Kidney epithelial cell (primary cell): Measurements from ENCODE around the gene VAV2. TPM values are rescaled to one million over a fixed set of nuclear protein-coding genes. Genes with fewer than 3 reads are reported as not detected.

Experiments
- DNase-seq: peaks from one replicate; pipeline ENCODE4 v3.0.0-alpha.2; 2010; ENCODE audit warnings: low read depth
- H3K27me3 ChIP-seq: 2 replicates; pipeline ENCODE4 v1.6.0; 2011; ENCODE audit warnings: low read length; ENCODE audit not compliant: control insufficient read depth, insufficient read depth
- H3K36me3 ChIP-seq: 2 replicates; pipeline ENCODE4 v1.5.1; 2011; ENCODE audit warnings: low read length; ENCODE audit not compliant: control insufficient read depth, insufficient read depth
- H3K4me3 ChIP-seq: 2 replicates; pipeline ENCODE4 v1.5.1; 2011; ENCODE audit warnings: low read depth, mild to moderate bottlenecking, control low read depth, low read length
- total RNA-seq: library from RNA; depleted of rRNA; stranded (reverse); fragments of >200 nt; gene quantifications from 2 replicates; pipeline ENCODE4 v1.2.3, GENCODE V29; 2015
- TF ChIP-seq, protein P1 (sequence below): IDR thresholded peaks from 2 replicates; pipeline ENCODE4 v1.5.1; 2011; ENCODE audit warnings: mild to moderate bottlenecking, moderate library complexity, low read length, control low read depth, inconsistent platforms; ENCODE audit not compliant: insufficient read depth, poor library complexity, severe bottlenecking

VAV2 gene
- total RNA-seq, 1 donor from 2014 or later, result 37.8 TPM

DNA sequence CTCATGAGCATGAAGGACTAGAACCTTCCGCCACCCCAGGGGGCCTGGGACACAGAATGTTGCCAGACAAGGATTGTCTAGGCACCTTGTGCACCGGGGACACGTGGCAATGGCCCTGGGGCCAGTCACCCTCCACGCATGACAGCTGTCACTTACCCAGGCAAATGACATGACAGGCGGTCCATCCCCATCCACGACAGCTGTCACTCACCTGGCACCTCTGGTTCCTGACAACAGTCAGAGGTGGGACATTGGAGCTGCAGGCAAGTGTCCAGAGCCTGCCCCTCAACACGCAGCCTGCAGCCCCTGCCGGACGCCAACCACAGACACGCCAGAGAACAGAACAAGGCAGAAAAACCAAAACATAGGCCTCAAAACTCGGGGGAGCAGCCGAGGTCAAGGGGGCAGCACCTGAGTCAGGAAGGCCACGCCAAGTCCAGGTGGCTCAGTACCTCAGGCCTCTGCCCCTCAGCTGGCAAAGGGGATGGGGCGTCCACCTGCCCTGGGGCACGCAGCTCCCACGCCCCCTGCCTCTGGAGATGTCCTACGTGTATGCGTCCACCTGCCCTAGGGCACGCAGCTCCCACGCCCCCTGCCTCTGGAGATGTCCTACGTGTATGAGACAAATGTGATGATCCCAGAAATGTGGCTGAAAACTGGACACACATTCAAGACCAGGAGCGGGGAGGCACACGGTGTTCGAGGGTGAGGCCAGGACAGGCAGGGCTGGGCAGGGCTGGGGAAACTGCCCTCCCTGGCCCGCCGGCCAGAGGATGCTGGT is 14.5 kb downstream of the VAV2 start:
- TF ChIP-seq, protein P1, sequence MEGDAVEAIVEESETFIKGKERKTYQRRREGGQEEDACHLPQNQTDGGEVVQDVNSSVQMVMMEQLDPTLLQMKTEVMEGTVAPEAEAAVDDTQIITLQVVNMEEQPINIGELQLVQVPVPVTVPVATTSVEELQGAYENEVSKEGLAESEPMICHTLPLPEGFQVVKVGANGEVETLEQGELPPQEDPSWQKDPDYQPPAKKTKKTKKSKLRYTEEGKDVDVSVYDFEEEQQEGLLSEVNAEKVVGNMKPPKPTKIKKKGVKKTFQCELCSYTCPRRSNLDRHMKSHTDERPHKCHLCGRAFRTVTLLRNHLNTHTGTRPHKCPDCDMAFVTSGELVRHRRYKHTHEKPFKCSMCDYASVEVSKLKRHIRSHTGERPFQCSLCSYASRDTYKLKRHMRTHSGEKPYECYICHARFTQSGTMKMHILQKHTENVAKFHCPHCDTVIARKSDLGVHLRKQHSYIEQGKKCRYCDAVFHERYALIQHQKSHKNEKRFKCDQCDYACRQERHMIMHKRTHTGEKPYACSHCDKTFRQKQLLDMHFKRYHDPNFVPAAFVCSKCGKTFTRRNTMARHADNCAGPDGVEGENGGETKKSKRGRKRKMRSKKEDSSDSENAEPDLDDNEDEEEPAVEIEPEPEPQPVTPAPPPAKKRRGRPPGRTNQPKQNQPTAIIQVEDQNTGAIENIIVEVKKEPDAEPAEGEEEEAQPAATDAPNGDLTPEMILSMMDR, result no peak
- no peaks in the 10 kb centered on the region for H3K36me3 ChIP-seq
- DNase-seq, result no peak
- H3K4me3 ChIP-seq, result no peak overlapping the region
- no peaks in the 10 kb centered on the region for H3K27me3 ChIP-seq

GRCh38 chr9:133976887-133977286 is 15.2 kb downstream of the VAV2 start:
- DNase-seq, result no peak
- no peaks in the 10 kb centered on the region for H3K27me3 ChIP-seq
- H3K4me3 ChIP-seq, result no peak overlapping the region
- TF ChIP-seq, protein P1, result no peak
- H3K36me3 ChIP-seq, result no peaks in the 10 kb centered on the region

DNA sequence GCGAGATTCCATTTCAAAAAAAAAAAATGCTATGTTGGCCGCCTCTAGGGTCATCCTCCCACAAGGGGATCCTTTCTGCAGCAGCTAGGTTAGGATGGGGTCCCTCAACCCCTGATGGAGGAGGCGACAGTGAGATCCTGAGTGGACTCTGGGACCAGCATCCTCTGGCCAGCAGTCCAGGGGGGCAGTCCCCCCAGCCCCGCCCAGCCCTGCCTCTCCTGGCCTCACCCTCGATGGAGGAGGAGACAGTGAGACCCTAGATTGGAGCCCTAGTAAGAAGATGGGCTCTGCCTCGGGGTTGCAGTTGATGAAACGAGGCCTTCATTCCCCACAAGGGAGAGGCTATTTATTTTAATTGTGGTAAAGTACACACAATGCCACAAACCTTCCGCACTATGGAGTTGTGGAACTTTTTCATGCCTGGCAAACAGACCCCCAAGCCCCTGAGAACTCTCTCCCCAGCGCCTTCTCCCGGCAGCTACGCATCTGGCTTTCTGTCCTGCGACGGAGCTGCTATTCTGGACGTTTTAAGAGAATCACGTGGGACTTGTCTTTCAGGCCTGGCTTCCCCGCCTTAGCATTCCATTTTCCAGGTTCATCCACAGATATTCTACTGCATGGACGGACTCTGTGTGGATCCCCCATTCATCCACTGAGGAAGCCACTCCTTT is 15.8 kb downstream of the VAV2 start:
- no peaks in the 10 kb centered on the region for H3K36me3 ChIP-seq
- no peaks in the 10 kb centered on the region for H3K27me3 ChIP-seq

GRCh38 chr9:133975511-133975910 is 16.6 kb downstream of the VAV2 start:
- DNase-seq, result no peak
- no peaks in the 10 kb centered on the region for H3K27me3 ChIP-seq
- no peak overlapping the region for H3K4me3 ChIP-seq
- no peaks in the 10 kb centered on the region for H3K36me3 ChIP-seq
- TF ChIP-seq, protein P1, result no peak

More for the DNA sequence above, 15.8 kb downstream of the VAV2 start:
- TF ChIP-seq, protein P1, result no peak
- no peak for DNase-seq
- H3K4me3 ChIP-seq, result no peak overlapping the region

DNA sequence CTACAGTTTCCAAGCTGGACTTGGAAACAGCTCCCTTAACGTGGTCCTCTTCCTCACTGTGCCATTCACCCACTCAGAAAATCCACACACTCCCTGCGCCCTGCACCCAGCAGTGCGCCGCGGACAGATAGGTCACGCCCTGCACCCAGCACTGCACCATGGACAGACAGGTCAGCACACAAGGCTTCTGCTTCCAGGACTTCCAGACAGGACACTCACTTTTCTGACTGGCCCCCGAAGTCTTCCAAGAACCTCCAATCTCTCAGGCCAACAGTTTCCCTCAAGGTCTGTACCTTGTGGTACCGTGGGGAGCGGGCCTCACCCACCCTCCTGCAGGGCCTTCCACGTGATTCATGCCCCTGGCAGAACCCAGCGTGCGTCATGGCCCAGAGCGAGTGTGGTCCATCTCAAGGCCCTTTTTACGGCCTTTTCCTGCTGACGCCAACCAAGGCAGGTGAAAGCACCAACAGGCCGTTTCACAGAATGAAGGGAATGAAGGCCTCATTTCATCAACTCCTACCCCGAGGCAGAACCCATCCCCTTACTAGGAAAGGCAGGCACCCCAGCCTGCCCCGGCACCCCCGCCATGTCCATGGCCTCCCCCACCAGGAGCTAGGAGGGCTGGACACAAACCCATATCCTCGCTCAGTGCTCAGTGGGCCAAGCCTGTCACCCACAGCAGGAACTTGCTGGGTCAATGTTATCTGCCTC is 17.3 kb downstream of the VAV2 start:
- Histone ChIP-seq H3K4me3 (no peak overlapping the region), H3K27me3 (no peaks in the 10 kb centered on the region), H3K36me3 (no peaks in the 10 kb centered on the region)
- TF ChIP-seq, protein P1, result no peak
- no peak for DNase-seq
